ENCODE results near the gene PRPF8. TPM values are rescaled to one million over a fixed set of nuclear protein-coding genes. Genes with fewer than 3 reads are reported as not detected.

The PRPF8 gene
- total and polyA plus RNA-seq, 5 donors, result 72.1 to 187 (median 146) TPM

GRCh38 chr17:1624650-1625049, 60.0 kb downstream of the PRPF8 start:
- peak in 1 of 3 donors; percentile 37 for DNase-seq
- Histone ChIP-seq H3K27ac (ENCODE audit: low read length) (no peak overlapping the region), H3K4me3 (ENCODE audit: low read length) (no peak overlapping the region), H3K9me3 (ENCODE audit: control insufficient read depth, low read length) (no peaks in the 10 kb centered on the region), H3K27me3 (ENCODE audit: control insufficient read depth, insufficient read depth) (no peaks in the 10 kb centered on the region), H3K4me1 (ENCODE audit: control insufficient read depth, insufficient read depth, low read length) (peaks cover 1% of the 10 kb centered on the region)
- intact Hi-C loops (cut with DNase I), result loop anchor here in 1 of 4 donors (5.0 kb wide), 1 partner anchor 47 kb away; no protein-coding TSS in a partner anchor
- WGBS, result 88% methylated on average over 12 of the region's 12 CpGs
- no peak for ATAC-seq

GRCh38 chr17:1623057-1623630, 61.5 kb downstream of the PRPF8 start:
- H3K4me3 ChIP-seq (ENCODE audit: low read length), result no peak overlapping the region
- DNase-seq, result peak in 2 of 3 donors; percentile 22 to 42

DNA sequence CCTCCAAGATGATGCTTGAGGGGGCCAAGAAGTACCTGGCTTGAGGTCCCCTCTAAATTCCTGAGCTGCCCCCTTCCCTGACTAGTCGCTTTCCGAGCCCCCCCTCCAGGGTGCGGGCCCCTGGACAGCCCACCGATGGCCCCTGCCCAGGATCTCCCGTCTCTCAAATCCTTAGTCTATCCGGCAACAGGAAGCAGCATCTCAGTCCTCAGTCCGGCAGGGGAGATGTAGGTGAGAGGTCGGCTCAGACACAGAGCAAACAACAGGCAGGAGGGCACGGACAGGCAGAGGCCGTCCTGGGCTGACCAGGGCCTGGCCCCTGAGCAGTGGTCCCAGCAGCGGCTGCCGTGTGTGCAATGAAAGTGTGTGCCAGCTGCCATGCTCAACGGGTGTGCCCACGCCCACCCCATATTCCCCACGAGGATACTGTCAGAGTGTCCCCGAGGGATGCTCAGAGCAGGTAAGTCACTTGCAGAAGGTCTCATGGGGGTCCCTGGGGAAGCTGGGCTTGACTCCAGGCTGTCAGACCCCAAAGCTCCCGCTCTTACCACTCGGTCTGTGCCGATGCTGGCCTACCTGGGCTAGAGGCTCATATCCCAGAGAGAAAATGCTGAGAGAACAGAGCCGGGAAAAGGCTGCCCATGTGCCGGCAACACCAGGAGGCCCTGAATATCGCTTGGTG, 63.3 kb downstream of the PRPF8 start:
- DNase-seq, result peak in 1 of 3 donors; percentile 43
- Histone ChIP-seq H3K4me1 (ENCODE audit: control insufficient read depth, insufficient read depth, low read length) (no peaks in the 10 kb centered on the region), H3K4me3 (ENCODE audit: low read length) (no peak overlapping the region), H3K27ac (ENCODE audit: low read length) (no peak overlapping the region), H3K9me3 (ENCODE audit: control insufficient read depth, low read length) (no peaks in the 10 kb centered on the region), H3K27me3 (ENCODE audit: control insufficient read depth, insufficient read depth) (no peaks in the 10 kb centered on the region)
- ATAC-seq, result no peak
- 69% methylated on average over 22 of the region's 22 CpGs for WGBS
- intact Hi-C loops (cut with DNase I), result no loop called here

More at GRCh38 chr17:1623057-1623630, 61.5 kb downstream of the PRPF8 start:
- Histone ChIP-seq H3K27me3 (ENCODE audit: control insufficient read depth, insufficient read depth) (no peaks in the 10 kb centered on the region), H3K27ac (ENCODE audit: low read length) (no peak overlapping the region), H3K9me3 (ENCODE audit: control insufficient read depth, low read length) (no peaks in the 10 kb centered on the region), H3K4me1 (ENCODE audit: control insufficient read depth, insufficient read depth, low read length) (no peaks in the 10 kb centered on the region)
- WGBS, result 91% methylated on average over 14 of the region's 14 CpGs
- ATAC-seq, result no peak
- intact Hi-C loops (cut with DNase I), result no loop called here

DNA sequence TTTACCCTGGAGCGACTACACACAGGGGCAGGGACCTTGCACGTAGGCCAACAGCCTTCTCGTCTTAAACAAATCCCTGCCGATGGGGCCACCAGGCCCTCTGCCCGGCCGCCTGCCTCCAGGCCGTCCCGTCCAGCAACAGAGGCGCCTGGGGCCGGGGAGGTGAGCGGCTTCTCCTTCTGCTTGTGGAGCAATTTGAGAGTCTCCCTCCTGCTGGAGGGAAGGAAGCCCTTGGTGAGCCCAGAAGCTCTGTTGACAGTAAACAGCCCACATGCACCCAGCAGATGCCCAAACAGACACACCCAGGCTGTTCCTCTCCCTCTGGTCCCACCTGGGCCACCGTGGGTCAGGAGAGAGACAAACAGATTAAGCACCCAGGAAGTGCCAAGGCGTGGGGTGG, 64.2 kb downstream of the PRPF8 start:
- H3K9me3 ChIP-seq (ENCODE audit: control insufficient read depth, low read length), result no peaks in the 10 kb centered on the region
- no peaks in the 10 kb centered on the region for H3K4me1 ChIP-seq (ENCODE audit: control insufficient read depth, insufficient read depth, low read length)
- ATAC-seq (no peak), DNase-seq (peak in 1 of 3 donors; percentile 47)
- H3K4me3 ChIP-seq (ENCODE audit: low read length), result no peak overlapping the region
- intact Hi-C loops (cut with DNase I), result no loop called here
- 87% methylated on average over 13 of the region's 13 CpGs for WGBS
- no peaks in the 10 kb centered on the region for H3K27me3 ChIP-seq (ENCODE audit: control insufficient read depth, insufficient read depth)
- H3K27ac ChIP-seq (ENCODE audit: low read length), result no peak overlapping the region

DNA sequence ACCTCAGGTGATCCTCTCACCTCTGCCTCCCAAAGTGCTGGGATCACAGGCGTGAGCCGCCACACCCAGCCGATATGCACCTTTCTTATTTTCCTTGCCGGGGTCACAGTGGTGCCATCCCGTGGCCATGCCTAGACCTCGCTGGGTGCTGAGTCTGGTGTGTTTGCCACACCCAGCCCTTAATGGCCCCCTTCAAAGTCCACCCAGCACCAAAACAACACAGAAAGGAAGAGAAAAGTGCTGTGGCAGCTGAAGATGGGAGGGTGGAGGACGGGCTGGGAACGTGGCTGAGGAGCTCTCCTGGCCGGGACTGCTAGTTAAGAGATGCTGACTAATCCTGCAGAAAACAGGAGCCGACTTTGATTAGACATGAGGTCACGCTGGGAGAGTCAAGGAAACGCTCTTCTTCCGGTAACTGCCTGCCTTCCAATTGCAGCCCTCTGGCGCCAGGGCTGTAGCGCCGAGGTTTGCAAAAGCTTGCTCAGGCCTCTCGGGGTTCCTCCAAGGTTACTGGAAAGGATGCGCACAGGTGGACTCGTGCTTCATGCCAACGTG, 67.0 kb downstream of the PRPF8 start:
- ATAC-seq (peak; percentile 80 to 91), DNase-seq (peak; percentile 57 to 69 (median 59))
- intact Hi-C loops (cut with DNase I), result no loop called here
- Histone ChIP-seq H3K27ac (ENCODE audit: low read length) (peak overlapping the region; percentile 12), H3K4me1 (ENCODE audit: control insufficient read depth, insufficient read depth, low read length) (no peaks in the 10 kb centered on the region), H3K9me3 (ENCODE audit: control insufficient read depth, low read length) (no peaks in the 10 kb centered on the region), H3K27me3 (ENCODE audit: control insufficient read depth, insufficient read depth) (no peaks in the 10 kb centered on the region), H3K4me3 (ENCODE audit: low read length) (no peak overlapping the region)
- 54% methylated on average over 20 of the region's 20 CpGs for WGBS

GRCh38 chr17:1616101-1616500, 68.6 kb downstream of the PRPF8 start:
- ATAC-seq (no peak), DNase-seq (no peak)
- intact Hi-C loops (cut with DNase I), result no loop called here
- H3K27ac ChIP-seq (ENCODE audit: low read length), result no peak overlapping the region
- no peaks in the 10 kb centered on the region for H3K9me3 ChIP-seq (ENCODE audit: control insufficient read depth, low read length)
- H3K4me3 ChIP-seq (ENCODE audit: low read length), result no peak overlapping the region
- H3K4me1 ChIP-seq (ENCODE audit: control insufficient read depth, insufficient read depth, low read length), result no peaks in the 10 kb centered on the region
- no peaks in the 10 kb centered on the region for H3K27me3 ChIP-seq (ENCODE audit: control insufficient read depth, insufficient read depth)
- 85% methylated on average over 13 of the region's 13 CpGs for WGBS

GRCh38 chr17:1612400-1612799, 72.3 kb downstream of the PRPF8 start:
- no peaks in the 10 kb centered on the region for H3K27me3 ChIP-seq (ENCODE audit: control insufficient read depth, insufficient read depth)
- H3K4me3 ChIP-seq (ENCODE audit: low read length), result no peak overlapping the region
- no peak for DNase-seq
- no peak overlapping the region for H3K27ac ChIP-seq (ENCODE audit: low read length)
- no peaks in the 10 kb centered on the region for H3K9me3 ChIP-seq (ENCODE audit: control insufficient read depth, low read length)
- intact Hi-C loops (cut with DNase I), result no loop called here
- no peaks in the 10 kb centered on the region for H3K4me1 ChIP-seq (ENCODE audit: control insufficient read depth, insufficient read depth, low read length)
- ATAC-seq, result peak in 1 of 2 donors; percentile 17
- WGBS, result 59% methylated on average over 16 of the region's 16 CpGs

DNA sequence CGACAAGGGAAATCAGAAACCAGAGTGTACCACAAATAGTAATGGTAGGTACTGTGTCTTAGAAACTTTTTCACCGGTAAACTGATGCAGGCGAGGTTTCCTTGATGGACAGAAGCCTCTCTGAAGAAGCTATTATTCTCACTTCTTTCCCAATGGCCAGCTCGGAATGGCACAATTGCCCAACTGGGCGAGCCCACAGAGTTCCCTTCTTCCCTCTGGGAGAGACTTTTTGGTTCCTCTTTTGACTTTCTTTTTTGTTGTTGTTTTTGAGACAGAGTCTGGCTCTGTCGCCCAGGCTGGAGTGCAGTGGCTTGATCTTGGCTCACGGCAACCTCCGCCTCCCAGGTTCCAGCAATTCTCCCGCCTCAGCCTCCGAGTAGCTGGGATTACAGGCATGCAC, 73.0 kb downstream of the PRPF8 start:
- Histone ChIP-seq H3K9me3 (ENCODE audit: control insufficient read depth, low read length) (no peaks in the 10 kb centered on the region), H3K4me1 (ENCODE audit: control insufficient read depth, insufficient read depth, low read length) (peaks cover 2% of the 10 kb centered on the region), H3K27ac (ENCODE audit: low read length) (no peak overlapping the region), H3K27me3 (ENCODE audit: control insufficient read depth, insufficient read depth) (no peaks in the 10 kb centered on the region), H3K4me3 (ENCODE audit: low read length) (no peak overlapping the region)
- DNase-seq (peak in 2 of 3 donors; percentile 53 to 71), ATAC-seq (peak in 1 of 2 donors; percentile 8)
- 81% methylated on average over 10 of the region's 10 CpGs for WGBS
- intact Hi-C loops (cut with DNase I), result no loop called here

GRCh38 chr17:1608676-1609075, 76.0 kb downstream of the PRPF8 start:
- ATAC-seq (no peak), DNase-seq (no peak)
- no peaks in the 10 kb centered on the region for H3K9me3 ChIP-seq (ENCODE audit: control insufficient read depth, low read length)
- intact Hi-C loops (cut with DNase I), result no loop called here
- 91% methylated on average over 7 of the region's 7 CpGs for WGBS
- H3K27me3 ChIP-seq (ENCODE audit: control insufficient read depth, insufficient read depth), result no peaks in the 10 kb centered on the region
- no peak overlapping the region for H3K27ac ChIP-seq (ENCODE audit: low read length)
- H3K4me3 ChIP-seq (ENCODE audit: low read length), result no peak overlapping the region
- H3K4me1 ChIP-seq (ENCODE audit: control insufficient read depth, insufficient read depth, low read length), result peaks cover 3% of the 10 kb centered on the region

DNA sequence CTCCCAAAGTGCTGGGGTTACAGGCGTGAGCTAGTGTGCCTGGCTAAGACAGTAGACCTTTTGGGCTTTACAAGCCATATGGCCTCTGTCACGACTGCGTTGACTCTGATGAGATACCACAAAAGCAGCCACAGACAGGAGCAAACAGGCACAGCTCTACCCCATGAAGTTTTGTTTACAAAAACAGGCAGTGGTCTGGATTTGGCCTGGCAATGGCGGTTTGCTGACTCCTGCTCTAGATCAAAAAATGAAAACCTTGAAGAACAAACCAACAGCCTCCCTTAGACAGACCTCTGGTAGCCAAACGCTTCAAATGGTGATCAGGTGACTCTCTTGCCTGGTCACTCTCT, 76.7 kb downstream of the PRPF8 start:
- ATAC-seq (no peak), DNase-seq (no peak)
- Histone ChIP-seq H3K9me3 (ENCODE audit: control insufficient read depth, low read length) (no peaks in the 10 kb centered on the region), H3K4me1 (ENCODE audit: control insufficient read depth, insufficient read depth, low read length) (peaks cover 3% of the 10 kb centered on the region), H3K27me3 (ENCODE audit: control insufficient read depth, insufficient read depth) (no peaks in the 10 kb centered on the region), H3K27ac (ENCODE audit: low read length) (peak overlapping the region; percentile 14), H3K4me3 (ENCODE audit: low read length) (no peak overlapping the region)
- intact Hi-C loops (cut with DNase I), result no loop called here
- 90% methylated on average over 5 of the region's 5 CpGs for WGBS

DNA sequence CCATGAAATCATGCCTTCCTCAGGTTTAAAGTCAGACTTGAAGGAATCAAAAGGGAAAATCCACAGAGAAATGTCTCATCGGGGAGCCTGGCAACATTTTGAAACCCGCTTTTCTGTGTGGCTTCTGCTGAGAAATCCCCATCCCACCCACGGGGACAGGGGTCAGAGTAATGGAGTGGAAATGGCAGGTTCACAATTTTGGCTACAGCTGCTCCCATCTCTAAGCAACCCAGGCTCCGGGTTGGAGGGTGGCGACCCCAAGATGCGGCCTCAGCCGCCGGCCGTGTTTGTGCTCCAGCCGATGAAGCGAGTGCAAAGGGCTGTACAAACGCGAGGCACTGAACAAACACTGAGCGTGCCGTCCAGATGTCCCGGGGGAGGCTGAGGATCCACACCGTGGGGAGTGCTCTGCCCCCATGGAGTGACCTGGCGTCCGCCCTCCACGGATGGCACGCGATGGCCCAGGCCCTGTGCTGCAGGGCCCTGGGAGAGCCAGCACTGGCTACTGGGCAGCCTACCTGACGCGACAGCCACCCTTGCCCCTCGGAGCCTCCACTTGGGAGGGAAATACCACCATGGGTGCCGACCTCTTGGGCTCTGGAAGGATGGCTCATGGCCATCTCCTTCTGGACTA, 78.2 kb downstream of the PRPF8 start:
- peak; percentile 4 to 9 for ATAC-seq
- intact Hi-C loops (cut with DNase I), result no loop called here
- WGBS, result 85% methylated on average over 26 of the region's 26 CpGs
- peaks cover 3% of the 10 kb centered on the region for H3K4me1 ChIP-seq (ENCODE audit: control insufficient read depth, insufficient read depth, low read length)
- no peaks in the 10 kb centered on the region for H3K27me3 ChIP-seq (ENCODE audit: control insufficient read depth, insufficient read depth)
- DNase-seq, result no peak
- no peaks in the 10 kb centered on the region for H3K9me3 ChIP-seq (ENCODE audit: control insufficient read depth, low read length)
- no peak overlapping the region for H3K4me3 ChIP-seq (ENCODE audit: low read length)
- H3K27ac ChIP-seq (ENCODE audit: low read length), result peak overlapping the region; percentile 23
